IPS-18a (cell line): Measurements from ENCODE around the gene CAVIN2.

ENCODE experiments used
- H3K27ac ChIP-seq: one replicate; pipeline ENCODE4 v1.5.1; 2013; ENCODE audit warnings: low read length
- H3K27me3 ChIP-seq: one replicate; pipeline ENCODE4 v1.6.1; 2013; ENCODE audit warnings: mild to moderate bottlenecking, low read length; ENCODE audit not compliant: control insufficient read depth, insufficient read depth
- H3K36me3 ChIP-seq: one replicate; pipeline ENCODE4 v1.6.1; 2013; ENCODE audit warnings: low read depth, low read length; ENCODE audit not compliant: control insufficient read depth
- H3K4me1 ChIP-seq: one replicate; pipeline ENCODE4 v1.6.1; 2013; ENCODE audit warnings: low read depth, low read length; ENCODE audit not compliant: control insufficient read depth
- H3K4me3 ChIP-seq: one replicate; pipeline ENCODE4 v1.5.1; 2013; ENCODE audit warnings: low read length
- H3K9ac ChIP-seq: one replicate; pipeline ENCODE4 v1.6.1; 2013; ENCODE audit warnings: mild to moderate bottlenecking, low read length, moderate library complexity
- H3K9me3 ChIP-seq: one replicate; pipeline ENCODE4 v1.6.1; 2013; ENCODE audit warnings: low read depth, low read length; ENCODE audit not compliant: control insufficient read depth

The CAVIN2 gene

DNA sequence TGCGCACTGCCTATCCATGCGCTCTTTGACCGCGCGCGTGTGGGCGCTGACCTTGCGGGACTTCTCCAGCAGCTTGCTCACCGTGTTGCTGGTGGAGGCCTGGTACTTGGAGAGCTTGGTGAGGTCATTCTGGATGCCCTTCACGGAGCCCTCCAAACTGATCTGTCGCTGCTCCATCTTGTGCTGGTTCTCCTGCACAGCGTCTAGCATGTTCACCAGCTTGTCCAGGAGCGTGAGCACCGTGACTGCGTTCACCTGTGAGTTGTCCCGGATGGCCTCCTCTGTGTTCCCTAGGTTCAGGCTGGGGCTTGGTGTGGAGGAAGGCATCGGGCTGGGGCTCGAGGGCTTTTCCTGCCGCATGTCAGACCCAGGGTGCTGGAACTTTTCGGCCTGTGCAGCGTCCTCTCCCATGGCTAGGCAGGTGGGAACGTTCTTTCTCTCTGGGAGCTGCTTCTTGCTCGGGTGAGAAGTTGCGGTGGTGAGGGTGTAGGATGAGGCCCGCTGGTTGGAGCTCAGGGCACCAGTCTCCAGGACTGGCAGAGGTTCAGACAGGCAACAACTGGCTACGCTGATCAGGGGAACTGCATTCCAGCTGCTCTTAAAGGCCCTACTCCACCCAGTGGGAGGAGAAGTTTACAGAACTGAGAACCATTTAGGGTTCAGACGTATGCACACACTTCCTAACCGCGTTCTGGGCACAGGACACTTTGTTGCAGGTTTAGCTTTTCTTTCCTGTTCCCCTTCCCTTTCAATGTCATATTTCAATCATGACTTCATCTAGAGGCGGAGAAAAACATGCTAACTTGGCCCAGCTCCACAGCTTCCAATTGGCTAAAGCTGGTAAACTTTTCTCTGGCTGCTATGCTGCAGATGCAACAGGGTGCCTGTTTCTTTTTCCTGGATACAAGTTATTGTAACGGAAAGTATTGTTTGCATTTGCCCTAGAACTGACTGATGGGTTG lies at the start of gene CAVIN2:
Gene CAVIN2 (minus strand): TSS at position 574 of the 962 bp plus-strand sequence. CDS start 163 bp downstream, at position 411.
- no peaks in the 10 kb centered on the region for H3K36me3 ChIP-seq
- H3K9me3 ChIP-seq = no peaks in the 10 kb centered on the region
- no peak within 1 kb of the TSS for H3K9ac ChIP-seq
- no peaks in the 10 kb centered on the region for H3K27me3 ChIP-seq
- peaks cover 26% of the 10 kb centered on the region for H3K4me1 ChIP-seq
- no peak within 1 kb of the TSS for H3K27ac ChIP-seq
- H3K4me3 ChIP-seq = no peak within 1 kb of the TSS

DNA sequence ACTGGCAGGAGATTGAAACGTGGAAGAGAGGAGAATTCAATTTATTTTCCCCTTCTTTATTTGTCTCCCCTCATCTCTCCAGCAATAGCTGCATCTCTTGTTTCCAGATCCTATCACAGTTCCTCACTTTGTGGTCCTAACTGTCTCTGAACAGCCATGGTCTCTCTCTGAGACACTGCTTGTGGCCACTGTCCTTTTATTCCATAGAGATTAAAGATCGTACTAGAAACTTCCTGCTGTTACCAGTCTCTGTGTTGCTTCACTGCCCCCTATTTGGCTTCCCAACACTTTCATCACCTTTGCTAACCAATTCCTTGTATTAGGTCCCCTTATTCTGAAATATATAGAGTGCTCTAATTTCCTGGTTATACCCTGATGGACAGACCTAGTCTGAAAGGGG lies 48.9 kb upstream of the CAVIN2 start:
- H3K4me1 ChIP-seq = no peaks in the 10 kb centered on the region
- no peaks in the 10 kb centered on the region for H3K9me3 ChIP-seq
- H3K9ac ChIP-seq = no peak overlapping the region
- no peaks in the 10 kb centered on the region for H3K27me3 ChIP-seq
- no peak overlapping the region for H3K27ac ChIP-seq
- H3K36me3 ChIP-seq = no peaks in the 10 kb centered on the region
- H3K4me3 ChIP-seq = no peak overlapping the region

- Histone ChIP-seq H3K4me1 (no peaks in the 10 kb centered on the region), H3K4me3 (no peak overlapping the region), H3K36me3 (no peaks in the 10 kb centered on the region), H3K27ac (no peak overlapping the region), H3K27me3 (no peaks in the 10 kb centered on the region), H3K9me3 (no peaks in the 10 kb centered on the region), H3K9ac (no peak overlapping the region)
Measured at GRCh38 chr2:191895195-191895594, 48.3 kb upstream of the CAVIN2 start.

- no peak overlapping the region for H3K4me3 ChIP-seq
- H3K4me1 ChIP-seq = no peaks in the 10 kb centered on the region
- H3K36me3 ChIP-seq = no peaks in the 10 kb centered on the region
- no peak overlapping the region for H3K9ac ChIP-seq
- no peaks in the 10 kb centered on the region for H3K27me3 ChIP-seq
- no peak overlapping the region for H3K27ac ChIP-seq
- H3K9me3 ChIP-seq = no peaks in the 10 kb centered on the region
Measured at GRCh38 chr2:191894681-191895147, 47.8 kb upstream of the CAVIN2 start.

DNA sequence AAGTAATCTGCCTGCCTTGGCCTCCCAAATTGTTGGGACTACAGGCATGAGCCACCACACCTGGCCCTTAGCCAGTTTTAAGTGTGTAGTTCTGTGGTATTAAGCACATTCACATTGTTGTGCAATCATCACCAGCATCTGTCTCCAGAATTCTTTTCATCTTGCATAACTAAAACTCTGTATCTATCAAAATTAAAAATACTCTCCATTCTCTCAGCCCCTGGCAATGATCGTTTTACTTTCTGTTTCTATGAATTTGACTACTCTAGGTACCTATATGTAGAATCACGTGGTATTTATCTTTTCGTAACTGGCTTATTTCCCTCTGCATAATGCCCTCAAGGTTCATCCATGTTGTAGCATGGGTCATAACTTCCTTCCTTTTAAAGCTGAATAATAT lies 45.5 kb upstream of the CAVIN2 start:
- Histone ChIP-seq H3K4me3 (no peak overlapping the region), H3K9ac (no peak overlapping the region), H3K9me3 (no peaks in the 10 kb centered on the region), H3K4me1 (no peaks in the 10 kb centered on the region), H3K27me3 (no peaks in the 10 kb centered on the region), H3K36me3 (no peaks in the 10 kb centered on the region), H3K27ac (no peak overlapping the region)

GRCh38 chr2:191891656-191892055 lies 44.8 kb upstream of the CAVIN2 start:
- no peaks in the 10 kb centered on the region for H3K36me3 ChIP-seq
- H3K27me3 ChIP-seq = no peaks in the 10 kb centered on the region
- H3K4me1 ChIP-seq = no peaks in the 10 kb centered on the region
- no peak overlapping the region for H3K27ac ChIP-seq
- no peak overlapping the region for H3K4me3 ChIP-seq
- H3K9ac ChIP-seq = no peak overlapping the region
- no peaks in the 10 kb centered on the region for H3K9me3 ChIP-seq

GRCh38 chr2:191889931-191890330 lies 43.0 kb upstream of the CAVIN2 start:
- H3K4me1 ChIP-seq = no peaks in the 10 kb centered on the region
- H3K4me3 ChIP-seq = no peak overlapping the region
- no peaks in the 10 kb centered on the region for H3K36me3 ChIP-seq
- H3K27me3 ChIP-seq = no peaks in the 10 kb centered on the region
- H3K9ac ChIP-seq = no peak overlapping the region
- H3K9me3 ChIP-seq = no peaks in the 10 kb centered on the region
- no peak overlapping the region for H3K27ac ChIP-seq

DNA sequence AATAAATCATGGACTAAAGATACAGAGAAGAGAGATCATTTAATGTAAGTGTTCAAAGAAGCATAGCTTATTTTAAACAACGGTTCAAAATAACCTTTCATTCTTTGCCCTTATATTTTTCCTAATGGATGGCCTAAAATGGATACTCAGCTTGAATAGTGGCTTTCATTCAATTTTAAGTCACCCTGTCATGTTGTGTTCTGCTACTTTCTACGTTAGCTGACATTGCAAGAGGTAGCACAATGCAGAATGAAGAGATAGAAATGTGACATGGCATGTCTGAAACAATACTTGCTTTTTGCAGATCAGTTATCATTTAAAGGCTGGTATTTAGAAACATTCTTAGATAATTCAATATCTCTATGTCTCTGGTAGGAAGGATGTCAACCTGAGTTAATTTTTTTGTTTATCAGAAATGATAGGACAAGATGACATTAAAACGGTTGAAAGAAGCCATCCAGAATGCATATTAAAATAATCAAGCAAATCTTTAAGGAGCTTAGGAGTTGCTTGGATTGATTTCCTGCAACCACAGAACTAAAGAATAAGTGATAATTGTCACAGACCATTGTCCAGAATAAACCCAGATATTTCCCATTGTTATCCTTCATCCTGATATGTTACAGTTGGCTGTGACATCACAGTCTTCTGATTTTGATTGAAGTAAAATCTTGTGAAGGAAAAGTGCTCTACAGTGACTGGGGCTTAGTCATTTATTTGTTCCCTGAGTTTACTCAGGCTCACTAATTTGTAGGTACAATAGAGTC lies 41.7 kb upstream of the CAVIN2 start:
- no peaks in the 10 kb centered on the region for H3K27me3 ChIP-seq
- no peak overlapping the region for H3K9ac ChIP-seq
- H3K36me3 ChIP-seq = no peaks in the 10 kb centered on the region
- no peak overlapping the region for H3K27ac ChIP-seq
- no peak overlapping the region for H3K4me3 ChIP-seq
- H3K4me1 ChIP-seq = no peaks in the 10 kb centered on the region
- H3K9me3 ChIP-seq = no peaks in the 10 kb centered on the region

DNA sequence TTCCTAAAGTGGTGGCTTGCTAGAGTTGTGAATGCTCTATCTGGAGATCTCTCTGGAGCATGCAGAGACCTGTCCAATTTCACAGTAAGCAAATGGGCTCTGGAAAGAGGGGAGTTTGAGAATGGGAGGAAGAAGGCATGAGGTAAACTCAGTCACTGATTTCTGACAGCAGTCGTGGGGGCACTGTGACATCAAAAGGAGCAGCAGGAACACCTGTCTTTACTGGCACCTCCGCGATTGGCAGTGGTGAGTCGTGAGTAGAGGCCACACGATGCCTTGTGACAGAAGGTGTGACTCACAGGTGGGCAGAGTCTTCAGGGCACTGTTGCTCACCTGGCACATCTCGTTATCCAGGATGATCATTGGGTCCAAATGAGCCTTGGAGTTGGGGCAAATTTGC lies 38.8 kb upstream of the CAVIN2 start:
- Histone ChIP-seq H3K4me1 (no peaks in the 10 kb centered on the region), H3K36me3 (no peaks in the 10 kb centered on the region), H3K9ac (no peak overlapping the region), H3K9me3 (no peaks in the 10 kb centered on the region), H3K27ac (no peak overlapping the region), H3K27me3 (no peaks in the 10 kb centered on the region), H3K4me3 (no peak overlapping the region)

DNA sequence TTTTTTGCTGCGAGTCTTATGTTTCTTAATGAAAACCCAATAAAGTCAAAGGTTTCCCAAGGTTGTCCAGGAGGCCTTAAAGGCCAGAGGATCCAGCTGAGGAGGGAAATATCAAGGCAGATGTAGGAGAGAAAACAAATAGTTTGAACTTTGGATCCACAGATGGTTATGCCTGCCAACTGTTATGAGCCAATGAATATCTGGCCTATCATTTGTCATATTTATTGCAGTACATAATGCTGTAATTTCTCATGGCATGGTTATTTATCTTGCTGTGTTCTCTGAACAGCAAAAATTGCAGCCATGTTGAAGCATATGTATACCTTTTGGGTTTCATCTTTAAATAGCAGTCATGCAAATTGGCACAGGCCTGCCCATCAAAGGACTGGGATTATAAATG lies 38.2 kb upstream of the CAVIN2 start:
- Histone ChIP-seq H3K9ac (no peak overlapping the region), H3K27ac (no peak overlapping the region), H3K4me3 (no peak overlapping the region), H3K27me3 (no peaks in the 10 kb centered on the region), H3K4me1 (no peaks in the 10 kb centered on the region), H3K9me3 (no peaks in the 10 kb centered on the region), H3K36me3 (no peaks in the 10 kb centered on the region)

DNA sequence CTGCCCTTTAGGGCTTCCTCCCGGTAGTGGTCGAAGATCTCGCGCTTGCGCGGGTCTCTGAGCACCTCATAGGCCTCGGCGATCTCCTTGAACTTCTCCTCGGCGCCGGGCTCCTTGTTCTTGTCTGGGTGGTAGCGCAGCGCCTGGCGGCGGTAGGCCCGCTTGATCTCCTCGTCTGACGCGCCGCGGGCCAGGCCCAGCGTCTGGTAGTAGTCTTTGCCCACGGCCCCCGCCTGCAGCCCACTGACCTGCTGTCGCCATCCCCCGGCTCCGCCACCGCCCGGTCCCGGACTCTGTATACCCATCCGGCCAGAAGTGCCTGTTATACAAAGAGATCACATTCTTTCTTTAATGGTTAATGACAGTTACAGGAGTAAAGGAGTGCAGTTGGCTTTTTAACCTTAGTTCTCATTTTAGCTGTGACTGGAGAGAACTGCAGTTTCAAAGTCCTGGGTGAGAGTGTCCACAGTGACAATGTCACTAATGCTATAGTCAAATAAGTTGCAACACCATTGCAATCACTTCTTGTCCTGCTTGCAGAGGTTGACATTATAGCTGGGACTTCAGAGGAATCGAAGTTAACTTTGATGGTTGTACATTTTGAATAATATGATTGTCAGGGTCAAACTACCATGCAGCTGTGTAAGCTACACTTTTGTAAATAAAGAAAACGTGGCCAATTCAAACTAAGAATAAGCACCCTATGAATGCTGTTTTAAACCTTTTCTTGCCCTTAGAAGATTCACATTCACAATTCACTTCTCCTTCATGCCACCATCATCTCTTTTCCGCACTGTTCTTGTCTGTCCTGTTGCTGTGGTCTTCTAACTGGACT lies 35.3 kb upstream of the CAVIN2 start:
- no peak overlapping the region for H3K27ac ChIP-seq

More for the DNA sequence above, 35.3 kb upstream of the CAVIN2 start:
- no peaks in the 10 kb centered on the region for H3K27me3 ChIP-seq
- no peak overlapping the region for H3K9ac ChIP-seq
- no peaks in the 10 kb centered on the region for H3K9me3 ChIP-seq
- H3K4me1 ChIP-seq = no peaks in the 10 kb centered on the region
- H3K4me3 ChIP-seq = no peak overlapping the region
- H3K36me3 ChIP-seq = no peaks in the 10 kb centered on the region
